WTC11 (cell line): Measurements from ENCODE around the gene PAK6.

Experiments used
- CREB1 ChIP-seq: sonication (generic); formaldehyde crosslinking; IDR thresholded peaks from 2 replicates; pipeline ENCODE4 v1.8.0; 2023; ENCODE audit warnings: mild to moderate bottlenecking, missing genetic modification reagents
- NR2C2 ChIP-seq: sonication (generic); formaldehyde crosslinking; IDR thresholded peaks from 2 replicates; pipeline ENCODE4 v1.8.0; 2022; ENCODE audit warnings: mild to moderate bottlenecking, missing genetic modification reagents
- RELA ChIP-seq: sonication (generic); formaldehyde crosslinking; IDR thresholded peaks from 2 replicates; pipeline ENCODE4 v1.8.1; 2022; ENCODE audit warnings: missing genetic modification reagents, mild to moderate bottlenecking, borderline replicate concordance
- SP1 ChIP-seq: sonication (generic); formaldehyde crosslinking; conservative IDR thresholded peaks from 2 replicates; pipeline ENCODE4 v1.8.1; 2022; ENCODE audit warnings: missing genetic modification reagents
- TF ChIP-seq, protein P1 (sequence below): sonication (generic); formaldehyde crosslinking; IDR thresholded peaks from 2 replicates; pipeline ENCODE4 v1.8.0; 2023; ENCODE audit warnings: missing genetic modification reagents
- TF ChIP-seq, protein P2 (sequence below): sonication (generic); formaldehyde crosslinking; IDR thresholded peaks from 2 replicates; pipeline ENCODE4 v1.8.1; 2023; ENCODE audit warnings: mild to moderate bottlenecking, moderate library complexity, missing genetic modification reagents
- TF ChIP-seq, protein P3 (sequence below): fragments of 200-600 bp; IDR thresholded peaks from 2 replicates; pipeline ENCODE4 v1.8.0; 2022; ENCODE audit warnings: antibody characterized with exemption
- TF ChIP-seq, protein P4 (sequence below): sonication (generic); formaldehyde crosslinking; IDR thresholded peaks from 2 replicates; pipeline ENCODE4 v1.8.1; 2022; ENCODE audit warnings: mild to moderate bottlenecking, moderate library complexity, missing genetic modification reagents
- TF ChIP-seq, protein P5 (sequence below): fragments of 250-450 bp; sonication (Bioruptor Pico); IDR thresholded peaks from 2 replicates; pipeline ENCODE4 v1.8.0; 2021; ENCODE audit warnings: mild to moderate bottlenecking

DNA sequence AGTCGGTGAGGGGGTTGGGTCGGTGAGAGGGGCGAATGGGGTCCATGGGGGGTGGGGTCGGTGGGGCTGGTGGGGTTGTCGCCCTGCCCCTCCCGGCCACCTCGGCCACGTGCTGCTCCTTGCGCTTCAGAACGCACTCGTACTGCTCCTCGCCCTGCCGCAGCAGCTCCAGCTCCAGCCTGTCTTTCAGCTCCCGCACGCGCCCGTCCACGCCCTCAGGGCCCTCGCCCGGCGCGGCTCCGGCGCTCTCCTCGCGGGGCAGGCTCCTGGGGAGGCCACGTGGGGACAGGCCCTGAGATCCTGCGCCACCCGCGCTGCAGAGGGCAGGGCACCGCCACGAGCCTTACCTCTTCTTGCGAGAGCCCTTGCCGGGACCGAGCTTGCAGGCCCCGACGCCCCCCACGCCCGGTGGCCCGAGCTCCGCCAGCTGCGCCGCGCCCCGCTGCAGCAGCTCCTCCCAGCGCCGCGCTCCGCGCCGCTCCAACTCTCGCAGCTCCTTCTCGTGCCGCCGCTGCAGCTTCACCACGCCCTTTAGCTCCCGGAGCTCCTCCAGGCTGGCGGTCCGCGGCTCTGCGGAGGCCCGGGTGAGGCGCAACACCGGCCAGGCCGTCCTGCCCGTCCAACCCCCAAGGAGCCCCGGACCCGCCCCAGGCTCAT is 52.2 kb downstream of the PAK6 start:
- TF ChIP-seq, protein P1, sequence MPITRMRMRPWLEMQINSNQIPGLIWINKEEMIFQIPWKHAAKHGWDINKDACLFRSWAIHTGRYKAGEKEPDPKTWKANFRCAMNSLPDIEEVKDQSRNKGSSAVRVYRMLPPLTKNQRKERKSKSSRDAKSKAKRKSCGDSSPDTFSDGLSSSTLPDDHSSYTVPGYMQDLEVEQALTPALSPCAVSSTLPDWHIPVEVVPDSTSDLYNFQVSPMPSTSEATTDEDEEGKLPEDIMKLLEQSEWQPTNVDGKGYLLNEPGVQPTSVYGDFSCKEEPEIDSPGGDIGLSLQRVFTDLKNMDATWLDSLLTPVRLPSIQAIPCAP (CRISPR knock-in tag), result peak; percentile 93
- TF ChIP-seq SP1 (CRISPR knock-in tag) (peak; percentile 55; the same call in 1 of the 2 replicates), RELA (peak; percentile 79; the same call in 1 of the 2 replicates), NR2C2 (CRISPR knock-in tag) (no peak), CREB1 (CRISPR knock-in tag) (no peak)
- TF ChIP-seq, protein P2, sequence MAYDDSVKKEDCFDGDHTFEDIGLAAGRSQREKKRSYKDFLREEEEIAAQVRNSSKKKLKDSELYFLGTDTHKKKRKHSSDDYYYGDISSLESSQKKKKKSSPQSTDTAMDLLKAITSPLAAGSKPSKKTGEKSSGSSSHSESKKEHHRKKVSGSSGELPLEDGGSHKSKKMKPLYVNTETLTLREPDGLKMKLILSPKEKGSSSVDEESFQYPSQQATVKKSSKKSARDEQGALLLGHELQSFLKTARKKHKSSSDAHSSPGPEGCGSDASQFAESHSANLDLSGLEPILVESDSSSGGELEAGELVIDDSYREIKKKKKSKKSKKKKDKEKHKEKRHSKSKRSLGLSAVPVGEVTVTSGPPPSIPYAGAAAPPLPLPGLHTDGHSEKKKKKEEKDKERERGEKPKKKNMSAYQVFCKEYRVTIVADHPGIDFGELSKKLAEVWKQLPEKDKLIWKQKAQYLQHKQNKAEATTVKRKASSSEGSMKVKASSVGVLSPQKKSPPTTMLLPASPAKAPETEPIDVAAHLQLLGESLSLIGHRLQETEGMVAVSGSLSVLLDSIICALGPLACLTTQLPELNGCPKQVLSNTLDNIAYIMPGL (CRISPR knock-in tag), result 0 out of 2 replicates have a peak, but pooled peaks have one; percentile 58
- TF ChIP-seq, protein P3, sequence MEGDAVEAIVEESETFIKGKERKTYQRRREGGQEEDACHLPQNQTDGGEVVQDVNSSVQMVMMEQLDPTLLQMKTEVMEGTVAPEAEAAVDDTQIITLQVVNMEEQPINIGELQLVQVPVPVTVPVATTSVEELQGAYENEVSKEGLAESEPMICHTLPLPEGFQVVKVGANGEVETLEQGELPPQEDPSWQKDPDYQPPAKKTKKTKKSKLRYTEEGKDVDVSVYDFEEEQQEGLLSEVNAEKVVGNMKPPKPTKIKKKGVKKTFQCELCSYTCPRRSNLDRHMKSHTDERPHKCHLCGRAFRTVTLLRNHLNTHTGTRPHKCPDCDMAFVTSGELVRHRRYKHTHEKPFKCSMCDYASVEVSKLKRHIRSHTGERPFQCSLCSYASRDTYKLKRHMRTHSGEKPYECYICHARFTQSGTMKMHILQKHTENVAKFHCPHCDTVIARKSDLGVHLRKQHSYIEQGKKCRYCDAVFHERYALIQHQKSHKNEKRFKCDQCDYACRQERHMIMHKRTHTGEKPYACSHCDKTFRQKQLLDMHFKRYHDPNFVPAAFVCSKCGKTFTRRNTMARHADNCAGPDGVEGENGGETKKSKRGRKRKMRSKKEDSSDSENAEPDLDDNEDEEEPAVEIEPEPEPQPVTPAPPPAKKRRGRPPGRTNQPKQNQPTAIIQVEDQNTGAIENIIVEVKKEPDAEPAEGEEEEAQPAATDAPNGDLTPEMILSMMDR, result no peak
- TF ChIP-seq, protein P4, sequence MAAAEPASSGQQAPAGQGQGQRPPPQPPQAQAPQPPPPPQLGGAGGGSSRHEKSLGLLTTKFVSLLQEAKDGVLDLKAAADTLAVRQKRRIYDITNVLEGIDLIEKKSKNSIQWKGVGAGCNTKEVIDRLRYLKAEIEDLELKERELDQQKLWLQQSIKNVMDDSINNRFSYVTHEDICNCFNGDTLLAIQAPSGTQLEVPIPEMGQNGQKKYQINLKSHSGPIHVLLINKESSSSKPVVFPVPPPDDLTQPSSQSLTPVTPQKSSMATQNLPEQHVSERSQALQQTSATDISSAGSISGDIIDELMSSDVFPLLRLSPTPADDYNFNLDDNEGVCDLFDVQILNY, result no peak
- TF ChIP-seq, protein P5, sequence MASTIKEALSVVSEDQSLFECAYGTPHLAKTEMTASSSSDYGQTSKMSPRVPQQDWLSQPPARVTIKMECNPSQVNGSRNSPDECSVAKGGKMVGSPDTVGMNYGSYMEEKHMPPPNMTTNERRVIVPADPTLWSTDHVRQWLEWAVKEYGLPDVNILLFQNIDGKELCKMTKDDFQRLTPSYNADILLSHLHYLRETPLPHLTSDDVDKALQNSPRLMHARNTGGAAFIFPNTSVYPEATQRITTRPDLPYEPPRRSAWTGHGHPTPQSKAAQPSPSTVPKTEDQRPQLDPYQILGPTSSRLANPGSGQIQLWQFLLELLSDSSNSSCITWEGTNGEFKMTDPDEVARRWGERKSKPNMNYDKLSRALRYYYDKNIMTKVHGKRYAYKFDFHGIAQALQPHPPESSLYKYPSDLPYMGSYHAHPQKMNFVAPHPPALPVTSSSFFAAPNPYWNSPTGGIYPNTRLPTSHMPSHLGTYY (CRISPR knock-in tag), result no peak
